Endodermal cell (in vitro differentiated cells): ENCODE measurements around the gene TIA1. TPM values are rescaled to one million over a fixed set of nuclear protein-coding genes. Genes with fewer than 3 reads are reported as not detected.
"Not testable (repeated sequence)": the region's sequence is repeated elsewhere in the genome, so short reads cannot be mapped to it uniquely, and the experiment has no call there.

ENCODE experiments used
- DNase-seq: peaks from one replicate; pipeline ENCODE4 v3.0.0-alpha.2; 2017
- H3K27ac ChIP-seq: 2 replicates; pipeline ENCODE4 v1.5.1; 2013; ENCODE audit warnings: mild to moderate bottlenecking, low read depth, low read length, moderate library complexity
- H3K27me3 ChIP-seq: 2 replicates; pipeline ENCODE4 v1.6.1; 2013; ENCODE audit warnings: mild to moderate bottlenecking, low read length, moderate library complexity; ENCODE audit not compliant: insufficient read depth, control insufficient read depth, poor library complexity, severe bottlenecking
- H3K36me3 ChIP-seq: 2 replicates; pipeline ENCODE4 v1.7.0; 2013; ENCODE audit warnings: mild to moderate bottlenecking, low read length, moderate library complexity; ENCODE audit not compliant: control insufficient read depth, insufficient read depth
- H3K4me1 ChIP-seq: one replicate; pipeline ENCODE4 v1.7.0; 2013; ENCODE audit warnings: low read length; ENCODE audit not compliant: control insufficient read depth, insufficient read depth
- H3K4me3 ChIP-seq: 2 replicates; pipeline ENCODE4 v1.5.1; 2013; ENCODE audit warnings: mild to moderate bottlenecking, low read length, moderate library complexity
- H3K9ac ChIP-seq: 2 replicates; pipeline ENCODE4 v1.6.1; 2013; ENCODE audit warnings: mild to moderate bottlenecking, low read length, moderate library complexity; ENCODE audit not compliant: poor library complexity, severe bottlenecking; ENCODE audit errors: extremely low read depth
- H3K9me3 ChIP-seq: 2 replicates; pipeline ENCODE4 v1.6.1; 2013; ENCODE audit warnings: mild to moderate bottlenecking, low read length, moderate library complexity; ENCODE audit not compliant: control insufficient read depth
- H3K27ac Mint-ChIP-seq: 2 replicates; pipeline ENCODE4 v1.8.0; 2020; ENCODE audit warnings: mixed read lengths
- H3K27me3 Mint-ChIP-seq: 2 replicates; pipeline ENCODE4 v1.8.0; 2021; ENCODE audit warnings: mild to moderate bottlenecking, mixed read lengths; ENCODE audit not compliant: insufficient read depth
- H3K36me3 Mint-ChIP-seq: 2 replicates; pipeline ENCODE4 v1.8.0; 2020; ENCODE audit warnings: low read depth, mixed read lengths
- H3K4me1 Mint-ChIP-seq: 2 replicates; pipeline ENCODE4 v1.8.0; 2020; ENCODE audit warnings: mixed read lengths
- H3K4me3 Mint-ChIP-seq: 2 replicates; pipeline ENCODE4 v1.8.0; 2020; ENCODE audit warnings: mild to moderate bottlenecking, moderate library complexity, mixed read lengths
- H3K9me3 Mint-ChIP-seq: 2 replicates; pipeline ENCODE4 v1.8.0; 2020; ENCODE audit warnings: mild to moderate bottlenecking, mixed read lengths
- CTCF ChIP-seq: fragments of 200-600 bp; sonication (generic); conservative IDR thresholded peaks from 2 replicates; pipeline ENCODE4 v1.5.0; 2021; ENCODE audit warnings: antibody characterized with exemption, mild to moderate bottlenecking
- WGBS, 2 experiments: methylation state at CpG; one replicate each; pipeline versions ENCODE4 v1.1.5 to v1.1.7; 2013; ENCODE audit warnings: missing lambda C conversion rate in 2 of 2, mixed read lengths in 1 of 2; ENCODE audit not compliant: insufficient coverage in 1 of 2, insufficient read length in 1 of 2; 5-methylcytosine and 5-hydroxymethylcytosine counted together
- total RNA-seq, 2 donors: library from RNA; stranded (reverse); fragmentation: NEBNext Ultra II Directional in 1 of 2; extraction: Animal tissue kit (Norgen Biotek cat#: 25700) in 1 of 2; gene quantifications; 2 replicates in 1 of 2; 3 replicates in 1 of 2; pipeline ENCODE4 v1.2.1, GENCODE V29; 2021

Gene TIA1
- total RNA-seq, 2 donors from 2014 or later: 217 to 256 TPM

- 90 to 96% methylated on average over 5 to 7 of the region's 8 CpGs for WGBS, 2 experiments
- Histone ChIP-seq H3K4me1 (no peaks in the 10 kb centered on the region), H3K9ac (no peak overlapping the region), H3K9me3 (no peaks in the 10 kb centered on the region), H3K27me3 (no peaks in the 10 kb centered on the region), H3K27ac (no peak overlapping the region), H3K4me3 (no peak overlapping the region), H3K36me3 (peaks cover 28% of the 10 kb centered on the region)
- TF ChIP-seq CTCF: no peak
- H3K4me1 Mint-ChIP-seq: no peaks in the 10 kb centered on the region
- H3K4me3 Mint-ChIP-seq: no peak overlapping the region
- H3K36me3 Mint-ChIP-seq: peaks cover 55% of the 10 kb centered on the region
- no peaks in the 10 kb centered on the region for H3K9me3 Mint-ChIP-seq
- H3K27ac Mint-ChIP-seq: no peak overlapping the region
- DNase-seq: no peak
- no peaks in the 10 kb centered on the region for H3K27me3 Mint-ChIP-seq
These were observed 74.9 kb downstream of the TIA1 start for GRCh38 chr2:70173520-70173919.

DNA sequence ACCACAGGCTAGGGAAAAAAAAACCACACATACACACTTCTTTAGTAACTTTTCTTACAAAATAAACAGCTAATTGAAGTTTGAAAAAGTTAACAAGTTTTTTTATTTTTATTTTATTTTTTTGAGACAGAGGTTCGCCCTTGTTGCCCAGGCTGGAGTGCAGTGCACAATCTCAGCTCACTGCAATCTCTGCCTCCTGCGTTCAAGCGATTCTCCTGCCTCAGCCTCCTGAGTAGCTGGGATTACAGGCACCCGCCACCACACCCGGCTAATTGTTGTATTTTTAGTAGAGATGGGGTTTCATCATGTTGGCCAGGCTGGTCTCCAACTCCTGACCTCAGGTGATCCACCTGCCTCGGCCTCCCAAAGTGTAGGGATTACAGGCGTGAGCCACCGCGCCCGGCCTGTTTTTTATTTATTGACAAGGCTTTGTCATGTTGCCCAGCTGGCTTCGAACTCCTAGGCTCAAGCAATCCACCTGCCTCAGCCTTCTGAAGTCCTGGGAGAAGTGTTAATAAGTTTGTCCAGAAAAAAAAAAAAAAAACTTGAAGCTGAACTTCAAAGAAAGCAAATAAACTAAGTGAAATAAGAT, 78.7 kb downstream of the TIA1 start:
- H3K4me1 ChIP-seq, H3K27me3 Mint-ChIP-seq, H3K9ac ChIP-seq, H3K27ac ChIP-seq, H3K9me3 Mint-ChIP-seq, H3K9me3 ChIP-seq, H3K27me3 ChIP-seq, H3K4me3 ChIP-seq, DNase-seq, H3K4me1 Mint-ChIP-seq, H3K27ac Mint-ChIP-seq, H3K4me3 Mint-ChIP-seq: not testable (repeated sequence)
- 99% methylated on average over 7 to 11 of the region's 11 CpGs for WGBS, 2 experiments
- peaks cover 19% of the 10 kb centered on the region for H3K36me3 ChIP-seq
- H3K36me3 Mint-ChIP-seq: peaks cover 50% of the 10 kb centered on the region

GRCh38 chr2:70161069-70161534, 87.3 kb downstream of the TIA1 start:
- H3K4me1 Mint-ChIP-seq: no peaks in the 10 kb centered on the region
- Histone ChIP-seq H3K27me3 (no peaks in the 10 kb centered on the region), H3K36me3 (peaks cover 25% of the 10 kb centered on the region), H3K4me1 (no peaks in the 10 kb centered on the region), H3K9me3 (no peaks in the 10 kb centered on the region), H3K9ac (no peak overlapping the region), H3K4me3 (no peak overlapping the region), H3K27ac (no peak overlapping the region)
- TF ChIP-seq CTCF: no peak
- no peak overlapping the region for H3K4me3 Mint-ChIP-seq
- H3K27ac Mint-ChIP-seq: no peak overlapping the region
- no peaks in the 10 kb centered on the region for H3K27me3 Mint-ChIP-seq
- no peaks in the 10 kb centered on the region for H3K9me3 Mint-ChIP-seq
- 86 to 88% methylated on average over 2 of the region's 2 CpGs for WGBS, 2 experiments
- peaks cover 37% of the 10 kb centered on the region for H3K36me3 Mint-ChIP-seq
- no peak for DNase-seq

DNA sequence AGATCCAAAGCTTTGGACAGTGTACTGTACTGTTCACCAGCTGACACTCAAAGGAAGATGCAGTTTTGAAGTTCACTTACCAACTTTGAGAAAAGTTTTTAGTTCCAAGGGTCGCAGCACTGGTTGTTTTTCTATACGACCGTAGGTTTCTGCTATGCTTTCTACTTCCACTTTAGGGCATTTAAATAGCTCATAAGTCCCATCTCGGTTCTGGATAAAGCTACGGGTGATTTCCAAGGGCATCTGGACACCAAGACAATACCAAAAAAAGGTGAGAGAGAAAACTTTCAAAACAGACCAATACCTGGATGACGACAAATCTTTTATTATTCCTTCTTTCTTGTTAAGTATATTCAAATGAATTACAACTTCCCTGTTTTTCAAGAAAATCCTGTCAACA, 87.9 kb downstream of the TIA1 start:
- 95 to 98% methylated on average over 6 of the region's 6 CpGs for WGBS, 2 experiments
- H3K4me3 ChIP-seq: no peak overlapping the region
- Mint-ChIP-seq H3K27ac (no peak overlapping the region), H3K27me3 (no peaks in the 10 kb centered on the region), H3K36me3 (peaks cover 36% of the 10 kb centered on the region), H3K9me3 (no peaks in the 10 kb centered on the region), H3K4me3 (no peak overlapping the region), H3K4me1 (no peaks in the 10 kb centered on the region)
- H3K4me1 ChIP-seq: no peaks in the 10 kb centered on the region
- no peaks in the 10 kb centered on the region for H3K9me3 ChIP-seq
- DNase-seq: no peak
- H3K27ac ChIP-seq: no peak overlapping the region
- H3K9ac ChIP-seq: no peak overlapping the region
- H3K27me3 ChIP-seq: no peaks in the 10 kb centered on the region
- no peak for TF ChIP-seq CTCF
- peaks cover 24% of the 10 kb centered on the region for H3K36me3 ChIP-seq
